Body of pancreas (tissue), 4 donors: ENCODE measurements around the gene CCR2.

Experiments used
- POLR2A ChIP-seq, 3 donors: fragments of 450-650 bp; IDR thresholded peaks; one replicate each; pipeline ENCODE4 v1.6.1; 2016; ENCODE audit warnings: antibody characterized with exemption in 3 of 3, mild to moderate bottlenecking in 2 of 3
- TF ChIP-seq, protein P1 (sequence below), 7 experiments: fragments of 450-650 bp in 4 of 7; fragments of 200-600 bp in 3 of 7; sonication (generic) in 3 of 7; IDR thresholded peaks; one replicate each; pipeline ENCODE4 v1.5.1; 2016 to 2019; ENCODE audit warnings: antibody characterized with exemption in 7 of 7

GRCh38 chr3:46367811-46368210 lies 13.9 kb downstream of the CCR2 start:
- TF ChIP-seq, protein P1, sequence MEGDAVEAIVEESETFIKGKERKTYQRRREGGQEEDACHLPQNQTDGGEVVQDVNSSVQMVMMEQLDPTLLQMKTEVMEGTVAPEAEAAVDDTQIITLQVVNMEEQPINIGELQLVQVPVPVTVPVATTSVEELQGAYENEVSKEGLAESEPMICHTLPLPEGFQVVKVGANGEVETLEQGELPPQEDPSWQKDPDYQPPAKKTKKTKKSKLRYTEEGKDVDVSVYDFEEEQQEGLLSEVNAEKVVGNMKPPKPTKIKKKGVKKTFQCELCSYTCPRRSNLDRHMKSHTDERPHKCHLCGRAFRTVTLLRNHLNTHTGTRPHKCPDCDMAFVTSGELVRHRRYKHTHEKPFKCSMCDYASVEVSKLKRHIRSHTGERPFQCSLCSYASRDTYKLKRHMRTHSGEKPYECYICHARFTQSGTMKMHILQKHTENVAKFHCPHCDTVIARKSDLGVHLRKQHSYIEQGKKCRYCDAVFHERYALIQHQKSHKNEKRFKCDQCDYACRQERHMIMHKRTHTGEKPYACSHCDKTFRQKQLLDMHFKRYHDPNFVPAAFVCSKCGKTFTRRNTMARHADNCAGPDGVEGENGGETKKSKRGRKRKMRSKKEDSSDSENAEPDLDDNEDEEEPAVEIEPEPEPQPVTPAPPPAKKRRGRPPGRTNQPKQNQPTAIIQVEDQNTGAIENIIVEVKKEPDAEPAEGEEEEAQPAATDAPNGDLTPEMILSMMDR (IDR thresholded peaks at IDR 0.05) = no peak
- no peak for TF ChIP-seq POLR2A (IDR thresholded peaks at IDR 0.05)
